GM08714 (cell line): ENCODE data around the gene CLMN.
"Not testable (repeated sequence)": the region's sequence is repeated elsewhere in the genome, so short reads cannot be mapped to it uniquely, and the experiment has no call there.

Source experiments
- H3K4me3 ChIP-seq: fragments of 200-500 bp; sonication (Bioruptor generic); 2 replicates; pipeline ENCODE4 v1.5.1; 2014; ENCODE audit warnings: mild to moderate bottlenecking, low read length, inconsistent platforms
- ZNF274 ChIP-seq: IDR thresholded peaks from 2 replicates; pipeline ENCODE4 v1.6.1; 2012; ENCODE audit warnings: mild to moderate bottlenecking, low read depth, low read length

CLMN gene

GRCh38 chr14:95190857-95191256 lies 128.9 kb downstream of the CLMN start:
- no peak for TF ChIP-seq ZNF274

GRCh38 chr14:95190346-95190840 lies 129.3 kb downstream of the CLMN start:
- no peak for TF ChIP-seq ZNF274
- H3K4me3 ChIP-seq: no peak overlapping the region

More at GRCh38 chr14:95190857-95191256, 128.9 kb downstream of the CLMN start:
- no peak overlapping the region for H3K4me3 ChIP-seq

GRCh38 chr14:95189367-95190132 lies 130.2 kb downstream of the CLMN start:
- no peak overlapping the region for H3K4me3 ChIP-seq
- no peak for TF ChIP-seq ZNF274

- TF ChIP-seq ZNF274: no peak
- H3K4me3 ChIP-seq: no peak overlapping the region
These were observed 131.3 kb downstream of the CLMN start for GRCh38 chr14:95188380-95188779.

GRCh38 chr14:95185767-95186392 lies 133.8 kb downstream of the CLMN start:
- no peak overlapping the region for H3K4me3 ChIP-seq
- no peak for TF ChIP-seq ZNF274

- TF ChIP-seq ZNF274: no peak
- H3K4me3 ChIP-seq: no peak overlapping the region
These were observed 134.5 kb downstream of the CLMN start for GRCh38 chr14:95185033-95185766.

- no peak overlapping the region for H3K4me3 ChIP-seq
- no peak for TF ChIP-seq ZNF274
These were observed 135.3 kb downstream of the CLMN start for GRCh38 chr14:95184413-95184790.

- TF ChIP-seq ZNF274: no peak
- no peak overlapping the region for H3K4me3 ChIP-seq
These were observed 135.9 kb downstream of the CLMN start for GRCh38 chr14:95183532-95184412.

- no peak for TF ChIP-seq ZNF274
These were observed 136.6 kb downstream of the CLMN start for GRCh38 chr14:95183082-95183481.

GRCh38 chr14:95182379-95182778 lies 137.3 kb downstream of the CLMN start:
- H3K4me3 ChIP-seq: no peak overlapping the region
- TF ChIP-seq ZNF274: no peak

More at GRCh38 chr14:95183082-95183481, 136.6 kb downstream of the CLMN start:
- H3K4me3 ChIP-seq: no peak overlapping the region

- H3K4me3 ChIP-seq: no peak overlapping the region
- TF ChIP-seq ZNF274: no peak
These were observed 138.6 kb downstream of the CLMN start for GRCh38 chr14:95180966-95181741.

- H3K4me3 ChIP-seq: not testable (repeated sequence)
These were observed 144.0 kb downstream of the CLMN start for GRCh38 chr14:95175670-95176069.

- H3K4me3 ChIP-seq: no peak overlapping the region
- no peak for TF ChIP-seq ZNF274
These were observed 145.4 kb downstream of the CLMN start for GRCh38 chr14:95174184-95174792.
